ENCODE measurements around the gene TSEN34. TPM values are rescaled to one million over a fixed set of nuclear protein-coding genes. Genes with fewer than 3 reads are reported as not detected.
A peak's percentile ranks its signal among the peaks of the same experiment; 100 is the strongest.
"Not testable (repeated sequence)": the region's sequence is repeated elsewhere in the genome, so short reads cannot be mapped to it uniquely, and the experiment has no call there.

Gene TSEN34
- total RNA-seq, 1 experiment from 2014 or later = 167 TPM

DNA sequence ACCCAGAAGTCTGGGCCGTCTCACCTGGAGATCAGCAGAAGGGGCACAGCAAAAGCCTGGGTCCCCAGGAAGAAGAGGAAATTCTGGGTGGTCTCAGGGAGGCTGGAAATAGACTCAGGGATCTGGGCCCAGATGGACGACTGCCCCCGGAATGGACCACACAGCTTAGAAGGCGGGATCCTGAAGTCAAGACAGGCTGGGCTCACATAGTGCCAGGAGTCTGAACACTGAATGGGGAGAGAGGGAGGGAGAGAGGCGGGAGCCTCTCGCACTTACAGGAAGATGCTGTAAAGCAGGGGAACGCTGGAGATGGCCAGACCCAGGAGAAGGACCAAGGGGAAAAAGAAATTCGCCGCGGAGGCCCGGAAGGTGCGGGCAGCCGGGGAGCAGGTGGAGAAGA is 30.3 kb upstream of the TSEN34 start:
- DNase-seq (ENCODE audit: low spot score) = no peak

DNA sequence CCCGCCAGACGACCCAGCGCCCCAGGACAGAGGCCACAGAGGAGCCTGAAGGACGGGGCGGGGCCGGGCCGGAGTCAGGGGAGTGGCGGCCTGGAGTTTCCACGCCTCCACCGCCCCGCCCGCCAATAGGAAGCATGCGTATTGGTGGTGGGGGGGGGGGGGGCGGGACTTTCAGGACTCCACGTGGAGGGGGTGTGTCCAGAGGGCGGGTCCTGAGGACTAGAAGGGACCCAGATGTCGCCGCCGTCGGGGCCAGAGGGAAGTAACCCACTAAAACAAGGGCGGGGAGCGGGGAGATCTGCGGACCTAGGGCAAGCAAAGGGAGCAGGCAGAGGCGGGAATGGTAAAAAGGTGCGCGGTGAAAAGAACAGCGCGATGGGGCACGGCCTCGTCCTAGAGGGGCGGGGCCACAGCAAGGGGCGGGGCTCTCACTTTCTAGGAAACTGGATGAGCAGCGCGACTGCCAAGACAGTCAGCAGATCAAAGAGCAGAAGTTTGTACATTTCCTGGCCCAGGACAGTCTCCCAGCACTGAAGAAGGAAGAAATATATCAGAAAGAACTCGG is 28.8 kb upstream of the TSEN34 start:
- no peak for DNase-seq (ENCODE audit: low spot score)

DNA sequence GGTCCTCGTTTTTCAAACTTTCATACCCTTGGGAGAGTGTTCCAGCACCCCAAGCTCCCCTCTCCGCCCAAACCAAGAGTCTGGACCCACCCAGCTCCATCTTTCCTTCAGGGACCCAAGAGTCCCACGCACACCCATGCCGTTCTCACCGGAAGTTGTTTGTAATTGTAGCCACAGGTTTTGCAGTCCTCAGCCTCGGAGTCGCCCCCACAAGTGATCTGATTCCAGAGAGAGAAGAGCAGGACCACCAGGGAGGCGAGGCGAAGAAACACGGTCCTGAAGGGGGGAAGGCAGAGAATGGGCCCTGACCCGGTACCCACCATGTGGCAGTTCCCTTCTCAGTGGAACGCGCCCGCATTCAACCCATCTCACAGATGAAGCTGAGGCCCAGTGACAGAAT is 28.2 kb upstream of the TSEN34 start:
- no peak for DNase-seq (ENCODE audit: low spot score)

DNA sequence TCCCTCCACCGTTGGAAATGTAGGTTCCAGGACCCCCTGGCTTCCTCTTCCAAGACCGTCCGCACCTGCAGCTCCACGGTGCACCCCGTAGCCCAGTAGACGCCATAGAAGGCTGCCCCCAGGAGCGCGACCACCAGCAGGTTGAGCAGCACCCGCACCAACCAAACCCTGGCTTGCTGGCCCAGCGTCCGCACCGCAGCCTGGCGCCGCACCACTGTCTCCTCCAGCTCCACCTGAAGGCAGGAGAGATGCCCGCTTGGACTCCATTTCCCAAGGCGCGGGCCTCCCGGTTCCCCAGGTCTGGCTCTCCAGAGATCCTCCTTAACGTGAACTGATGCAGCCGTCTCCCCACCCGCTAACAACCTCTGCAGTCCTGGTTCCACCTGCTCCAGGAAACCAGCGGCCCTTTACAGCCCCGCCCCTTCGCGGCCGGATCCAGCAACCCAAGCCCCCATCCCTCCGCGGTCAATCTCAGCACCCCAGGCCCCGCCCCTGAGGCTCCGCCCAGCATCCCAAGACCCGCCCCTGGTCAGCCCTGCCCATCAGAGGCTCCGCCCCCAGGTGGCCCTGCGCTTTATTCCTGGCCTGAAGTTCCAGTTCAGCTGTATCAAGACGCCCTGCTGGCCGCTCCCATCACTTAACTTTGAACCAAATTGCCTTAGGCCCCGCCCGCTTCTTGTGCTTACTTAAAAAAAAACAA is 26.6 kb upstream of the TSEN34 start:
- no peak for DNase-seq (ENCODE audit: low spot score)

DNA sequence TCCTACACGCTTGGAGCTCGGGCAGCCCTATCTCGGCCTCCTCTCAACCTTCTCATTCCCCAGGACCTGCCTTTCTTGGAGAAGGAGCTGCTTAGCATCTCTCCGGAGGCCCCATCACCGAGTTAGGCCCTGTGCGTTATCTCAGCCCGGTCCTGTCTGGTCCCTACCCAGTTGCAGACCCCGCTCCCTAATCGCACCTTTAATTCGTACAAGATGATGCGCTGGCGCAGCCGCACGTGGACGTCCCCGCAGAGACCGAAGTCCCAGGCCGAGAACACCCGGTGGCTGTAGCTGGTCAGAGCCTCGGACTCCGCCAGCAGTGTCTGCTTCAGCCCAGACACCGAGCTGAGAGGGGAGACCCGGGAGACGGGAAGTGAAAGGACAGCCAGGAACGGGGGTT is 25.9 kb upstream of the TSEN34 start:
- no peak for DNase-seq (ENCODE audit: low spot score)

DNA sequence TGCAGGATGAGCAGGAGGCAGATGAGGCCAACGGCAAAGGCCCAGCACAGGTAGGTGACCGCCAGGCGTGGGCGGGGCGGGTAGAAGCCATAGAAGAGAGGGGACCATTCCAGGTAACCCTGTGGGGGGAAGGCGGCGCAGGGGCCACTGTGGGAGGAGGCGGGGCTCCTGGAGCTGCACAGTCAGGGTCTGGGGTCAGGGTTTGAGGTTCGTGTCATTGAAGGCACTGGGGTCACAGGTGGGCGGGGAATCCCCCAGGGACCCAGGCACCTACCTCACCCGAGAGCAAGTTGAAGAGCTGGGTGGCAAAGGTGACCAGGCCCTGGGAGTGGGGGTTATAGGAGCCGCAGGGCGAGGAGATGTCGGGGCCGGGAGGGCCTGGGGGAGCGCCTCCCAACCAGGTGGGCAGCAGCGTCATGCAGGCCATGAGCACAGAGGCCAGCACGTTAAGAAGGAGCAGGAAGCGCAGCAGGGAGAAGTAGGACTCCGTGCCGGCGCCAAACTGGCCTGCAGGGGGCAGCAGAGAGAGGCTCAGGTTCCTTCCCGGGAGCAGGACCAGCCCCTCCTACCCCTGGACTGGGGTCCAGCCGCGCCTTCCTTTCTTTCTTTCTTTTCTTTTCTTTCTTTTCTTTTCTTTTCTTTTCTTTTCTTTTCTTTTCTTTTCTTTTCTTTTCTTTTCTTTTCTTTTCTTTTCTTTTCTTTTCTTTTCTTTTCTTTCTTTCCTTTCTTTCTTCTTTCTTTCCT is 22.8 kb upstream of the TSEN34 start:
- peak; percentile 91 for DNase-seq (ENCODE audit: low spot score)

DNA sequence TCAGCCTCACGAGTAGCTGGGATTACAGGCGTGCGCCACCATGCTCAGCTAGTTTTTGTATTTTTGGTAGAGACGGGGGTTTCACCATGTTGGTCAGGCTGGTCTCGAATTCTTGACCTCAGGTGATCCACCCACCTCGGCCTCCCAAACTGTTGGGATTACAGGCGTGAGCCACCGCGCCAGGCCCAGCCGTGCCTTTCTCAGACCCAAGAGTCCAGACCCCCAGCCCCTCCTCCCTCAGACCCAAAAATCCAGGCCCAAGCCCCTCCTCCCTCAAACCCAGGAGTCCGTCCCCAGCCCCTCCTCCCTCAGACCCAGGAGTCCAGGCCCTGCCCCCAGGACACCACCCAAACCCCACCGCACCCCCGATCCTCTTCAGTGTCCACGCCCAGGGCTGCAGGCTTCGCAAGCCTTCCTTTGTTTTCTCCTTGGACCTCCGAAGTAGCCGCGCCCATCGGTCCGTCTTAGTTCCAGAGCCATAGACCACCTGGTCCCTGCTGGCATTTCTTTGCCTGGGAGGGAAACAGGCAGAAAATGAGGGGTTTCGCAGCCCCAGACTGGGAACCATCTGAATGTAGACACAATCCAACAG is 21.9 kb upstream of the TSEN34 start:
- no peak for DNase-seq (ENCODE audit: low spot score)

DNA sequence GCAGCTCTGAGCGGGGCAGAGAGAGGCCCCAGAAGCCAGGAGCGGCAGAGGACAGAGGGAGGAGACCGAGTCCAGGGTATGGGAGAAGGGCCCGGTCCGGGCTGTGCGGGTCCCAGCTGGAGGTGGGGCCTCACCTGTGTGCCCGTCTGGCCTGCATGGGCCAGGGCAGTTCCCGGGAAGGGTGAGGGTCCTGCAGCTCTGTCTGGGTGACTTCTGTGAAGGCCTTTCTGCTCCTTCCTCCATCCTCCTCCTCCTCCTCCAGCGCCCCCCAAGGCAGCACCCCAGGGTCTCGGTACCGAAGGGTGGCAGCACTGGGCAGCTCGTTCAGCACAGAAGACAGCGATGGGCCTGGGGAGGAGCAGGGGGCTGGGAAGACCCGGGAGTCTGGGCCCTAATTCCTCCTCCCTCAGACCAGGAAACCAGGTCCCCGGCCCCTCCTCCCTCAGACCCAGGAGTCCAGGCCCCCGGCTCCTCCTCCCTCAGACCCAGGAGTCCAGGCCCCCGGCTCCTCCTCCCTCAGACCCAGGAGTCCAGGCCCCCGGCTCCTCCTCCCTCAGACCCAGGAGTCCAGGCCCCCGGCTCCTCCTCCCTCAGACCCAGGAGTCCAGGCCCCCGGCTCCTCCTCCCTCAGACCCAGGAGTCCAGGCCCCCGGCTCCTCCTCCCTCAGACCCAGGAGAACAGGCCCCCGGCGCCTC is 19.2 kb upstream of the TSEN34 start:
- DNase-seq (ENCODE audit: low spot score) = not testable (repeated sequence)

DNA sequence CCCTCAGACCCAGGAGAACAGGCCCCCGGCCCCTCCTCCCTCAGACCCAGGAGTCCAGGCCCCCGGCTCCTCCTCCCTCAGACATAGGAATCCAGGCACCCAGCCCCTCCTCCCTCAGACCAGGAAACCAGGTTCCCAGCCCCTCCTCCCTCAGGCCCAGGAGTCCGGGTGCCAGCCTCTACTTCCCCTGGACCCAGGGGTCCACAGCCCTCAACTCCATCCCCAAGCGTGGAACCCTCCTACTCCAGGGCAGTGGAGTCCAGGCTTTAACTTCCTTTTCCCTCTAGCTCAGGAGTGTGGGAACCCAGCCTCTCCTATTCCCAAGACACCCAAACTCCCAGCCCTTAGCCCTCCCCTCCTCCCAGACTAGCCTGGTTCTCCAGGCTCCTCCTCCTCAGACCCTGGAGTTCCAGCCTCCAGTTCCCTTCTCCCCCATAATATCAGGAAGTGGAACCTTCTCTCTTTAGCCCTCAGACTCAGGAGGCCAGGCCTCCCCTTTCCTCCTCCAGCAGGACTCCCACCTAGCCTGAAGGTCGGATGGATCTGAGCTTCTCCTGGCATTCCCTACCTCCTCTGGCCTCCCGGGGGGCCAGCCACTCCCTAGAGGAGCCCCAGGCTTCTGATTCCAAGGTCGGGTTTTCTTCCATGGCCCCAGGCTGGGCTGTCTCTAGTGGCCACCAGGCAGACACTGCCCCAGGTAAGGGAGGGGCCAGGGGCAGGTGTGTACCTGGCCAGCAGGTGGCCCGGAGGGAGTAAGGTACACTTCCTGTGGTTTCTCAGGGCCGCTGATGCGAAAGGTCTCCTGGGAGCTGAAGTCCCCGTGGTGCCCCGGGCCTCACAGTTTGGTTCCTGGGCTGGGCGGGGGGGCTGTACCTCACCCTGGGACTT is 18.4 kb upstream of the TSEN34 start, which contains the start of gene TMC4:
Gene TMC4 (minus strand): TSS at position 690 of the 888 bp plus-strand sequence. CDS start 43 bp downstream, at position 647.
- no peak for DNase-seq (ENCODE audit: low spot score)

DNA sequence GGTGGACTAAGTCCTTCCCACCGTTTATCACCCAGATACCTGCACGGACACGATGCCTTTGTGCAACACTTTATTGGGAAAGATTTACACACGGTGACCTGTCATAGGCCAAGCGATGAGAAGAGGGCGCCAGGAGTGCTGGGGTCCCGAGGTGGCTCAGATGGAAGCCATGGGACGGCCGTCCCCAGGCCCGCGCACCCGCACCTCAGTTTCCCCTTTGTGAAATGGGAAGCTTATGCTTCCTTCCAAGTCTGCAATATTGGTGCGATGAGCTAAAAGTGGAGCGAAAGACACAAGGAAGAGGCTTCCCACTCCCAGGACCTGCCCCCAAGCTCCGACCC is 17.8 kb upstream of the TSEN34 start:
- no peak for DNase-seq (ENCODE audit: low spot score)

DNA sequence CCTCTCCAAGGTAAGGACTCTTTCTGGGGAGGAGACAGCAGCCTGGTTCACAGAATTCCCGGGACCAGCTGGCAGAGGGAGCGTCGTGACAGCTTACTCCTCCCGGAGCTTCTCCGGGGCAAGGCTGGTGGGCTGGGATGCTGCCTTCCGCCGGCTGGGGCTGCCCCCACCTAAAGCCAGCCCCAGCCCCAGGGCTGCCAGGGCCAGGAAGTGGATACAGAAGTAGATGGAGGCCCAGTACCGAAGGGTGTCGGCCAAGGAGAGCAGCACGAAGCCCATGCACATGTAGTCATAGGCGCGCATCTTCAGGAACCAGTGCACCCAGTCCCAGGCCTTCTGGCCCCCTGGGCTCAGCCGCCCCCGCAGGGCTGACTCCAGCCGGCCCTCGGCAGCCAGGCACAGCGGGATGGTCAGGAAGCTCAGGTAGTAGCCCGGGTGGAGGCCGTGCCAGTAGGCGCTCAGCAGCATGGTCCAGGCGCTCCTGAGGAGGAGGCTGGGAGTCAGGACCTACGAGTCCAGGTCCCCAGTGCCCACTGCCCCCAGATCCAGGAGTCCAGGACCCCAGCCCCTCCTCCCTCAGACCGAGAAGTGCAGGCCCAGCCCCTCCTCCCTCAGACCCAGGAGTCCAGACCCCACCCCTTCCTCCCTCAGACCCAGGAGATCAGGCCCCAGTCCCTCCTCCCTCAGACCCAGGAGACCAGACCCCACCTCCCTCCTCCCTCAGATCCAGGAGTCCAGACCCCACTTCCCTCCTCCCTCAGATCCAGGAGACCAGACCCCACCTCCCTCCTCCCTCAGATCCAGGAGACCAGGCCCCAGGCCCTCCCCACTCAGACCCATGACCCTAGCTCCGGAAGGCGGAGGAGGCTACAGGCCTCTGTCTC is 16.9 kb upstream of the TSEN34 start:
- DNase-seq (ENCODE audit: low spot score) = no peak

DNA sequence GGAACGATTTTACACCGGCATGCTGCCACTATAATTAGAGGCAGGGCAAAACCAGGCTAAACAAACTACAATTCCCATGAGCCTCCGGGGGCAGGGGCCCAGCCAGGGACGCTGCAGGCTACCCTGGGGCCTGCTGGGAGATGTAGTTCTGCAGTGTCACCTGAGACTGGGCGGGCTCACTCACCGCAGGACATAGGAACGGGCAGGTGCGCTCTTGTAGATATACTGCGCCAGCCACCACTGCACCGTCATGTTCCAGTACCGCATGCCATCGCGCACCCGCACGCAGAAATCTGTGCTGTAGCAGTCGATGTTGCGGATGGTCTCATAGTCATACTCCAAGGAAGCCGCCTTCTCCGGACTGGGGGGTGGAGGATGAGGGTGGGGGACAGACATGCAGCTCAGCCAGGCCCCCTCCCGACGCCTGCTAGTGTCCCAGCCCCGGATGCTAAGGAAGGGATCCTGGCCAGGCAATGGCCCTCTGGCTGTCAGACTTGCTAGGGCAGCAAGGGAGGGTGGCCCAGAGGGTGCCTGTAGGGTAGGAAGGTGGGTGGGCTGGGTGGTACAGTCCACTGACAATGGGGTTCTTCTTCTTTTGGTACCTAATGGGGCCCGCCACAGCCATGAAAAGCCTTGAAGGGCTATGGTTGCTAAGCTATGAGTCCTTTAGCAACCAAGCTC is 12.4 kb upstream of the TSEN34 start:
- no peak for DNase-seq (ENCODE audit: low spot score)

DNA sequence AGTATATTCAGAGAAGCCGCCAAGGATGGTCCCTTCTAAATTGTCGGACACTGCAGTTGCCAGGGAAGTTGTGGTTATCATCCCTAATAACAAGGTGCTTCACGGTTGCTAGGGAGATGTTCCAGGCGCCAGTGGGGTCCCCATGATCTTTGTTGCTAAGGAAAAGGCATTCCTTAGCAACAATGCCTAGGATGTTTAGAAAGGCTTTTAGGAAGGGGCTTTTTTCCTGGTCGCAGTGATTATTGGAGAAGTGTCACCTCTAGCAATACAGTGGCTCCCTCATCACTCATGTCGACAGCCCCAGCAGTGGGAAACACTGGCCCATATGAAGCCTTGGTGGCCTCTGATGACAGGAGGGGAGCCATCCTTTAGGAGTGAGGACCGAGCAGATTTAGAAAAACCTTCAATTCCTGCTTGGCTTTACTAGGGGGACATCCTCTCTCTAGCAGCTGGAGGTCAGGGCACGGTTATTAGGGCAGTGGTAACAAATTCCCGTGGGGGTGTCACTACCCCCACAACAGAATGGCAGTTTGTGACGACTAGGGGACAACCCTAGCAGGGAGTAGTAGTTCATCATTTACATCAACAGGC is 11.8 kb upstream of the TSEN34 start:
- DNase-seq (ENCODE audit: low spot score) = no peak

DNA sequence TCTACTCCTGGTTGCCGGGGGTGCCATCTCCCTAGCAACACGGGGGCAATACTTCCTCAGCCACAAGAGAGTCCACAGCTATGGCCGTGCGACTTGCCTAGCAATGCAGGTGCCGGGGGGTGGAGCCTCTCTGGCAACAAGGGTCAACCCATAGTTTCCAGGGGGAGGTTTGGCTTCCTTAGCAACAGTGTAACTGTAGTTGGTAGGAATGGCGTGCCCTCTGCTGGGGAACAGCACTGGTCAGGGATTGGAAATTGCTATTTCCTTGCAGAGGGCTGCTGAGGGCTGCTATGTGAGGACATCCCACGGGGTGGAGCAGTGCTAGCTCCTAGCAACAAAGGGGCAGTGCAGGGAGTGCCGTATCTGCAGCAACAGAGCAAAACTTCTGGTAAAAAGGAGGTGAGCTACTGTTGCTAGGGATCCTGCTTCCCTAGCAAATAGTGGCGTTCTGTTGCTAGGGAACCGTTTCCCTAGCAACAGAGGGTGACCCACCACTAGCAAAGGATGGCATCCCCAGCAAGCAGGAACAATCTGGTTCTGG is 11.1 kb upstream of the TSEN34 start:
- no peak for DNase-seq (ENCODE audit: low spot score)

DNA sequence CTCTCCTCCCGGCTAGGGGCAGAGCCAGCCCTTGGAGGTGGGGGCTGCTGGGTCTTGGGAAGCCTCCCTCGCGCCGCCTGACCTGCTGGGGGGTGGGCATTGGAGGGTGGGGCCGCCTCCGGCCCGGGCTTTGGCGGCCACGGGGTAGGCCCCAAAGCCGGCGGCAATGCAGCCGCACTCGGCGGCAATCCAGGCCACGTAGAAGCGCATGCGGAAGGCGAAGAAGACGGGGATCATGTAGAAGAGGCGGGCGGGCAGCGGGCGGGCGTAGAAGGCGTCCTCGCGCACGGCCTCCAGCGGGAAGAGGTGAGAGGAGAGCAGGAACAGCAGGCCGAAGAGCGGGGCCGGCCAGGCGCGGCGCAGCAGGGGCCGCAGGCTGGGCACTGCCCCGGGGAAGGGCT is 10.4 kb upstream of the TSEN34 start:
- DNase-seq (ENCODE audit: low spot score) = no peak

DNA sequence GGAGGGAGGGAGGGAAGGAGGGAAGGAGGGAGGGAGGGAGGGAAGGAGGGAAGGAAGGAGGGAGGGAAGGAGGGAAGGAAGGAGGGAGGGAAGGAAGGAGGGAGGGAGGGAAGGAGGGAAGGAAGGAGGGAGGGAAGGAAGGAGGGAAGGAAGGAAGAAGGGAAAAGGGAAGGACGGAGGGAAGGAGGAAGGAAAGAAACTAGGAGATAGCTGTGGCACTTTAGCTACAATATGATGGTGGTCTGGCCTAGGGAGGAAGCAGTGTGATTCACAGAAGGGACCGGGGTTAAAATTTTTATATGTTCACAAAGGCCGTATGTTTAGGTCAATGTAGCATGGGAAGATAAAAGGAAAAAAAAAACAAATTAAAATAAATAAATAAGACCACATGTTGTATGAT is 9.2 kb upstream of the TSEN34 start:
- not testable (repeated sequence) for DNase-seq (ENCODE audit: low spot score)

DNA sequence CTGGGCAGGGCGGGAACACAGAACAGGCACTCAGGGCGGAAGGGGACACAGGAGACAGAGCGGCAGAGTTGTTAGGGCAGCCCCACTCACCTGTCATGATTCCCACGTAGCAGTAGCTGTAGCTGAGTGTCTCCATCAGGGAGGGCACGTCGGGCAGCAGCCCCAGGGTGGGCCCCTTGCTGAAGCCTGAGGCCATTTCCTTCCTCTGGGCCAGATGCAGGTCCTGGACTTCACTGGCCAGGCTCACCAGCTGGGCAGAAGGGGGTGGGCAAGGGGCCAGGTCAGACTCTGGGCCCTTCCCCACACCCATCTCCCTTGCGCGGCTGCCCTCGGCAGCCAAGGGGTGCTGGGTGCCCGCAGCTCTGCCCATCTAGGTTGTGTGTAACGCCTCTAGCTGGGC is 7.7 kb upstream of the TSEN34 start:
- no peak for DNase-seq (ENCODE audit: low spot score)

DNA sequence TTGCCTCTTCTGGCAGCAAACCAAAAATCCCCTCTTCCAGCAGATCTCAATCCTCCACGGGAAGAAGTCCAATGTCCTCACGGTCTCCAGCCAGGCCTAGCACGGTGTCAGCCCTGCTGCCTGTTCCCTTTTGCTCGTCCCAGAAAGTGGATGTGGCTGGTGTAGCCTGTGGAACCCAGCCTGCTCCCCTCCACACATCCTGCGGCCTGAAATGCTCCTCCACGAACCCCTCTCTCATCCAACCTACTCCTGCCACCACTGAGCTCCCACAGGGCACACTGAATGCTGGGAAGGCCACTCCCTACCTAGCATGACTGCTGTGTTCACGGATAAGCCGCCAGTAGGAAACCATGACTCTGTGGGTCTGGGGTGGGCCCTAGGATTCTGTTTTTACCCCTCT is 4.8 kb upstream of the TSEN34 start:
- no peak for DNase-seq (ENCODE audit: low spot score)

DNA sequence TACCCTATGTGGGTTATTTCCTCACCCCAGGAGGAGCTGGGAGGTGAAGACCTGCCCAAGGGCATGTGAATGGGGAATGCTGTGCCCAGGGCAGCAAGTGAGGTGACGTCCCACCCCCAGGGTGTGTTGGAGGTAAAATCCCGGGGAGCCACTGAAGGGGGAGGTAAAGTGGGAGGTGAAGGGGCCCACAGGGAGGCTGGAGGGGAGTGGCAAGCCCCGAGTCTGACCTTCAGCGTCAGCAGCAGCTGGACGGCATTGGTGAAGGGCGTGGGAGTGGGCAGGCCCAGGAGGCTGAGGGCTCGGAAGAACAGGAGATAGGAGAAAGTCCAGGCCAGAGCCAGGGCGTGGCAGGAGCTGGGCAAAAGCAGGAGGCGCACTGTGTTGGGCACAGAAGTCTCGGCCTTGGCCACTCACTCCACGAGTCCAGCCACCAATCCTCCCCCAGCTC is 4.2 kb upstream of the TSEN34 start:
- no peak for DNase-seq (ENCODE audit: low spot score)

Measured in H4 (cell line).